ENCODE measurements around the gene PAQR5. TPM values are rescaled to one million over a fixed set of nuclear protein-coding genes. Genes with fewer than 3 reads are reported as not detected.

Gene PAQR5
- total RNA-seq, 1 donor from 2014 or later = not detected

GRCh38 chr15:69456208-69457166, 157.8 kb downstream of the PAQR5 start:
- no peak for DNase-seq (ENCODE audit: extremely low read depth, low read depth, low spot score)

Other genes starting within 250 kb of the PAQR5 start
- gene GLCE, start 138.3 kb upstream of the PAQR5 start, total RNA-seq = 127 and 158 TPM in 2 replicates
- 9.2 and 19.7 TPM in 2 replicates for gene KIF23, start 115.4 kb downstream of the PAQR5 start, total RNA-seq
- 428 and 656 TPM in 2 replicates for gene RPLP1, start 153.9 kb downstream of the PAQR5 start, total RNA-seq

Measured in glomerular endothelial cell (primary cell).